Neuronal stem cell (in vitro differentiated cells): ENCODE measurements around the gene CFAP73.

ENCODE experiments used
- DNase-seq: peaks from one replicate; pipeline ENCODE4 v3.0.0-alpha.2; 2013; ENCODE audit warnings: low spot score
- H2AFZ ChIP-seq: one replicate; pipeline ENCODE4 v1.6.1; 2013; ENCODE audit warnings: mild to moderate bottlenecking, low read length, inconsistent platforms
- H2AK5ac ChIP-seq: 2 replicates; pipeline ENCODE4 v1.6.1; 2013; ENCODE audit warnings: low read depth, mild to moderate bottlenecking, inconsistent platforms, low read length, moderate library complexity, mixed read lengths
- H2BK120ac ChIP-seq: 2 replicates; pipeline ENCODE4 v1.6.1; 2013; ENCODE audit warnings: low read depth, mild to moderate bottlenecking, inconsistent platforms, low read length, moderate library complexity, mixed read lengths
- H2BK12ac ChIP-seq: one replicate; pipeline ENCODE4 v1.6.1; 2013; ENCODE audit warnings: low read length, inconsistent platforms
- H2BK15ac ChIP-seq: 2 replicates; pipeline ENCODE4 v1.6.1; 2013; ENCODE audit warnings: mild to moderate bottlenecking, low read length, inconsistent platforms, mixed read lengths
- H2BK5ac ChIP-seq: one replicate; pipeline ENCODE4 v1.6.1; 2013; ENCODE audit warnings: inconsistent platforms, mild to moderate bottlenecking, low read length, moderate library complexity
- H3K14ac ChIP-seq: one replicate; pipeline ENCODE4 v1.6.1; 2013; ENCODE audit warnings: low read length, inconsistent platforms
- H3K18ac ChIP-seq: 2 replicates; pipeline ENCODE4 v1.6.1; 2013; ENCODE audit warnings: low read length, inconsistent platforms
- H3K23ac ChIP-seq: 2 replicates; pipeline ENCODE4 v1.6.1; 2013; ENCODE audit warnings: low read depth, mild to moderate bottlenecking, mixed read lengths, low read length, inconsistent platforms; ENCODE audit not compliant: poor library complexity
- H3K27ac ChIP-seq: replicated peaks from 3 replicates; pipeline ENCODE4 v1.5.1; 2013; ENCODE audit warnings: low read length, inconsistent platforms
- H3K27me3 ChIP-seq, 3 experiments: 2 replicates each; pipeline ENCODE4 v1.6.1; 2013; ENCODE audit warnings: low read length in 3 of 3, mild to moderate bottlenecking in 2 of 3, inconsistent platforms in 1 of 3, low read depth in 1 of 3, mixed read lengths in 1 of 3, moderate library complexity in 1 of 3; ENCODE audit not compliant: control insufficient read depth in 3 of 3, insufficient read depth in 3 of 3
- H3K36me3 ChIP-seq, 2 donors: replicated peaks in 1 of 2; 2 replicates each; pipeline ENCODE4 v1.6.1; 2013; ENCODE audit warnings: low read length in 2 of 2; ENCODE audit not compliant: control insufficient read depth in 2 of 2, insufficient read depth in 2 of 2
- H3K4ac ChIP-seq: 2 replicates; pipeline ENCODE4 v1.6.1; 2013; ENCODE audit warnings: inconsistent platforms, mild to moderate bottlenecking, low read length, moderate library complexity
- H3K4me1 ChIP-seq, 2 donors: 1 replicate in 1 of 2; 2 replicates in 1 of 2; pipeline ENCODE4 v1.6.1; 2013; ENCODE audit warnings: low read length in 2 of 2, low read depth in 1 of 2; ENCODE audit not compliant: control insufficient read depth in 2 of 2, insufficient read depth in 1 of 2
- H3K4me2 ChIP-seq: one replicate; pipeline ENCODE4 v1.6.1; 2013; ENCODE audit warnings: mild to moderate bottlenecking, low read length, inconsistent platforms; ENCODE audit not compliant: insufficient read depth, poor library complexity, severe bottlenecking
- H3K4me3 ChIP-seq, 2 donors: 2 replicates each; pipeline ENCODE4 v1.5.1; 2013; ENCODE audit warnings: low read length in 2 of 2, mild to moderate bottlenecking in 2 of 2, inconsistent platforms in 1 of 2, moderate library complexity in 1 of 2
- H3K79me1 ChIP-seq: one replicate; pipeline ENCODE4 v1.6.1; 2013; ENCODE audit warnings: low read depth, mild to moderate bottlenecking, inconsistent platforms, low read length, moderate library complexity
- H3K9ac ChIP-seq: one replicate; pipeline ENCODE4 v1.6.1; 2013; ENCODE audit warnings: mild to moderate bottlenecking, low read depth, low read length, inconsistent platforms; ENCODE audit not compliant: poor library complexity
- H3K9me3 ChIP-seq, 2 donors: replicated peaks in 1 of 2; 2 replicates each; pipeline versions ENCODE3 to v1.6.1; 2013; ENCODE audit warnings: low read length in 2 of 2, mild to moderate bottlenecking in 2 of 2, inconsistent platforms in 1 of 2, low read depth in 1 of 2, mixed read lengths in 1 of 2, moderate library complexity in 1 of 2; ENCODE audit not compliant: control insufficient read depth in 2 of 2, insufficient read depth in 1 of 2
- H4K8ac ChIP-seq: one replicate; pipeline ENCODE4 v1.6.1; 2013; ENCODE audit warnings: low read depth, mild to moderate bottlenecking, inconsistent platforms, low read length, moderate library complexity
- H4K91ac ChIP-seq: one replicate; pipeline ENCODE4 v1.6.1; 2013; ENCODE audit warnings: low read length, low read depth, mild to moderate bottlenecking, inconsistent platforms; ENCODE audit not compliant: poor library complexity
- WGBS, 2 donors: extraction: QIAGEN DNeasy Blood & Tissue Kit; methylation state at CpG; one replicate each; pipeline ENCODE4 v1.1.7; 2013; ENCODE audit warnings: missing lambda C conversion rate in 2 of 2, mixed read lengths in 1 of 2; ENCODE audit not compliant: insufficient read length in 2 of 2, insufficient replicate concordance in 1 of 2; ENCODE audit errors: extremely low coverage in 2 of 2; 5-methylcytosine and 5-hydroxymethylcytosine counted together

CFAP73 gene

DNA sequence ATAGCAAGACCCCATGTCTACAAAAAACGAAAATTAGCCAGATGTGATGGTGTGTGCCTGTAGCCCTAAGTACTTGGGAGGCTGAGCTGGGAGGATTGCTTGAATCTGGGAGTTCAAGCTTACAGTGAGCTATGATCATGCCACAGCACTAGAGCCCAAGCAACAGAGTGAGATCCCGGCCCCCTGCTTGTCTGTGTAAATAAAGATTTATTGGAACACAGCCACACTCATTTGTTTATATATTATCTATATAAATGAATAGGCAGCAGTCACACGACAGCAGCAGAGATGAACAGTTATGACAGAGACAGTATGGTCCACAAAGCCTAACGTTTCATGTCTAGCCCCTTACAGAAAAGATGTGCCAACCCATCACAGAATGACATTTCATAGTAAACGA is 20.9 kb downstream of the CFAP73 start:
- H2BK12ac ChIP-seq: no peak overlapping the region
- H2BK5ac ChIP-seq: no peak overlapping the region
- no peak overlapping the region for H2AFZ ChIP-seq
- H3K4me1 ChIP-seq: no peaks in the 10 kb centered on the region
- H3K27ac ChIP-seq: no peak overlapping the region
- H2AK5ac ChIP-seq: no peak overlapping the region
- no peak overlapping the region for H3K23ac ChIP-seq
- H3K14ac ChIP-seq: no peak overlapping the region
- no peaks in the 10 kb centered on the region for H3K27me3 ChIP-seq
- no peak overlapping the region for H4K91ac ChIP-seq
- peaks cover 49 to 96% of the 10 kb centered on the region in 2 donors for H3K36me3 ChIP-seq
- H3K4ac ChIP-seq: no peak overlapping the region
- no peak overlapping the region for H3K4me3 ChIP-seq
- no peak overlapping the region for H2BK15ac ChIP-seq
- peaks cover 3% of the 10 kb centered on the region for H3K79me1 ChIP-seq
- DNase-seq: no peak
- H3K18ac ChIP-seq: no peak overlapping the region
- H4K8ac ChIP-seq: no peak overlapping the region
- WGBS, 2 donors: no CpG with 5 or more reads among the region's 5 CpGs
- H3K9ac ChIP-seq: no peak overlapping the region
- no peaks in the 10 kb centered on the region for H3K9me3 ChIP-seq
- no peak overlapping the region for H3K4me2 ChIP-seq
- no peak overlapping the region for H2BK120ac ChIP-seq

DNA sequence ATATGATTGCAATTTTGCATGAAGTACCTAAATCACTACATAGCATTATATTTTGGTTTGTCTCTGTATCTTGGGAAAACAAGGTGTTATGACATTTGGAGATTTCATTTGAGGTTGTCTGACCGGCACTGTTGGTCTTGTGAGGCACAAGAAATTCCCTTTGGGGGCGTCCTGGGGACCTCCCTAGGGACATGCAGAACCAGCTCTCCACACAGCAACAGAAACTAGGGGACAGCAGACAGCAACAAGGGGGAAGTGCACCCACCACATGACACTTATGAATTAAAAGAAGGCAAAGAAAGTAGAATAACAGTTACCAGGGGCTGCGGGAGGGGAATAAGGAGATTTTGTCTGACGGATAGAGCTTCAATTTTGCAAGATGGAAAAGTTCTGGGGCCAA is 21.4 kb downstream of the CFAP73 start:
- H2BK12ac ChIP-seq: no peak overlapping the region
- H3K18ac ChIP-seq: no peak overlapping the region
- no peak overlapping the region for H3K9ac ChIP-seq
- no CpG with 5 or more reads among the region's 4 CpGs for WGBS, 2 donors
- H3K36me3 ChIP-seq: peaks cover 45 to 94% of the 10 kb centered on the region in 2 donors
- DNase-seq: no peak
- no peaks in the 10 kb centered on the region for H3K9me3 ChIP-seq
- no peak overlapping the region for H2BK15ac ChIP-seq
- no peak overlapping the region for H2AFZ ChIP-seq
- peaks cover 3% of the 10 kb centered on the region for H3K79me1 ChIP-seq
- no peak overlapping the region for H2BK120ac ChIP-seq
- H4K91ac ChIP-seq: no peak overlapping the region
- no peak overlapping the region for H4K8ac ChIP-seq
- no peak overlapping the region for H2BK5ac ChIP-seq
- no peak overlapping the region for H3K4me3 ChIP-seq
- no peaks in the 10 kb centered on the region for H3K27me3 ChIP-seq
- H3K14ac ChIP-seq: no peak overlapping the region
- no peak overlapping the region for H2AK5ac ChIP-seq
- no peak overlapping the region for H3K4me2 ChIP-seq
- H3K4me1 ChIP-seq: no peaks in the 10 kb centered on the region
- H3K23ac ChIP-seq: no peak overlapping the region
- no peak overlapping the region for H3K4ac ChIP-seq
- H3K27ac ChIP-seq: no peak overlapping the region

DNA sequence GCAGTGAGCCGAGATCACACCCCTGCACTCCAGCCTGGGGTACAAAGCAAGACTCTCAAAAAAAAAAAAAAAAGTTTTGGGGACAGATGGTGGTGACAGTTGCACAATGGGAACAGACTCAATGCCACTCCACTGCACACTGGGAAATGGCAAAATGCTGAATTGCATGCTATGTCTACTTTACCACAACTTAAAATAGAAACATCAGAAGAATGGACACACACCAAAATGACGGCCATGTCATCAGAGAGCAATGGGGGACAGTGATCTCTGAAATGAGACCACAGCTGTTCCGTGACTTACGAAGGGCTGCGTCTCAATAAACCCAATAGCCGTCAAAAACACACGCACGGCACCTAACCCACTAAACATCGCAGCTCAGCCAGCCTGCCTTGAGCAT is 22.0 kb downstream of the CFAP73 start:
- Histone ChIP-seq H3K4me2 (no peak overlapping the region), H2BK15ac (no peak overlapping the region), H3K9me3 (peaks cover 0 to under 1% of the 10 kb centered on the region in 2 donors), H3K4me1 (no peaks in the 10 kb centered on the region), H2AK5ac (no peak overlapping the region), H3K36me3 (peaks cover 43 to 94% of the 10 kb centered on the region in 2 donors), H3K27ac (no peak overlapping the region), H3K27me3 (no peaks in the 10 kb centered on the region), H3K4me3 (no peak overlapping the region), H2AFZ (no peak overlapping the region), H3K9ac (no peak overlapping the region), H2BK12ac (no peak overlapping the region), H3K4ac (no peak overlapping the region), H3K18ac (no peak overlapping the region), H2BK120ac (no peak overlapping the region), H4K8ac (no peak overlapping the region), H3K23ac (no peak overlapping the region), H3K79me1 (peaks cover 3% of the 10 kb centered on the region), H4K91ac (no peak overlapping the region), H2BK5ac (no peak overlapping the region), H3K14ac (no peak overlapping the region)
- no peak for DNase-seq
- no CpG with 5 or more reads among the region's 9 CpGs for WGBS, 2 donors

DNA sequence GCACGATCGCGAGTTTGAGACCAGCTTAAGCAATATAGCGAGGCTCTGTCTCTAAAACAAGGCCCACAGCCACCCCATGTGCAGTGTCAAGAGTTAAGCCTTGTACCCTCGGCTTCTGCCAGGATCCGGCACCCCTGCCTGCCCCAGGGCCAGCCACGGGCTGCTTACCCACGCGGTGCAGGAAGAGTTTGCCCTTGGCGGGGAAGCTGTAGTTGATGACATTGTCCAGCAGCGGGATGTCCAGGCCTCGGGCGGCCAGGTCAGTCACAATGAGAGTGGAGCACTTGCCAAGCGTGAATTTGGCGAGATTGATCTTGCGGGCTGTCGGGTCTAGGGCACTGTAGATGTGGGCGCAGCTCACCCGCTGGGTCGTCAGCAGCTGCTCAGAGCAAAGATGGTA is 22.7 kb downstream of the CFAP73 start:
- no peak overlapping the region for H3K9ac ChIP-seq
- no peak overlapping the region for H2AFZ ChIP-seq
- WGBS, 2 donors: no CpG with 5 or more reads among the region's 20 CpGs
- no peak overlapping the region for H2AK5ac ChIP-seq
- H3K18ac ChIP-seq: no peak overlapping the region
- no peak overlapping the region for H3K4ac ChIP-seq
- H2BK15ac ChIP-seq: no peak overlapping the region
- H3K4me3 ChIP-seq: no peak overlapping the region
- H3K36me3 ChIP-seq: peaks cover 48 to 94% of the 10 kb centered on the region in 2 donors
- H4K8ac ChIP-seq: no peak overlapping the region
- peaks cover 4% of the 10 kb centered on the region in 2 donors for H3K9me3 ChIP-seq
- H3K27me3 ChIP-seq: no peaks in the 10 kb centered on the region
- no peak overlapping the region for H2BK120ac ChIP-seq
- no peak overlapping the region for H3K14ac ChIP-seq
- no peak overlapping the region for H4K91ac ChIP-seq
- H2BK5ac ChIP-seq: no peak overlapping the region
- H2BK12ac ChIP-seq: no peak overlapping the region
- no peak overlapping the region for H3K27ac ChIP-seq
- DNase-seq: no peak
- H3K4me1 ChIP-seq: no peaks in the 10 kb centered on the region
- no peak overlapping the region for H3K23ac ChIP-seq
- H3K79me1 ChIP-seq: peaks cover 3% of the 10 kb centered on the region
- H3K4me2 ChIP-seq: no peak overlapping the region
